ENCODE measurements around the gene ERCC5.
A peak's percentile ranks its signal among the peaks of the same experiment; 100 is the strongest.

Gene ERCC5

GRCh38 chr13:102892503-102892902 is 46.7 kb downstream of the ERCC5 start:
- DNase-seq = no peak

- peak in 1 of 14 donors; percentile 44 for DNase-seq
Measured at GRCh38 chr13:102897371-102898138, 51.7 kb downstream of the ERCC5 start.

- no peak for DNase-seq
Measured at GRCh38 chr13:102900193-102900608, 54.4 kb downstream of the ERCC5 start.

- DNase-seq = no peak
Measured at GRCh38 chr13:102901056-102901455, 55.2 kb downstream of the ERCC5 start.

GRCh38 chr13:102901615-102902305 is 55.9 kb downstream of the ERCC5 start:
- no peak for DNase-seq

GRCh38 chr13:102902789-102903347 is 57.0 kb downstream of the ERCC5 start:
- DNase-seq = no peak

GRCh38 chr13:102903659-102904407 is 58.0 kb downstream of the ERCC5 start:
- DNase-seq = peak in 1 of 14 donors; percentile 74

GRCh38 chr13:102904408-102904862 is 58.6 kb downstream of the ERCC5 start:
- DNase-seq = no peak

GRCh38 chr13:102905905-102906771 is 60.3 kb downstream of the ERCC5 start:
- no peak for DNase-seq

- DNase-seq = no peak
Measured at GRCh38 chr13:102907016-102907756, 61.4 kb downstream of the ERCC5 start.

GRCh38 chr13:102907886-102908515 is 62.2 kb downstream of the ERCC5 start:
- DNase-seq = no peak

- no peak for DNase-seq
Measured at GRCh38 chr13:102909971-102910370, 64.1 kb downstream of the ERCC5 start.

GRCh38 chr13:102911336-102911735 is 65.5 kb downstream of the ERCC5 start:
- DNase-seq = no peak

- no peak for DNase-seq
Measured at GRCh38 chr13:102912599-102912998, 66.8 kb downstream of the ERCC5 start.

- peak in 3 of 14 donors; percentile 2 to 83 (median 11) for DNase-seq
Measured at GRCh38 chr13:102913914-102914313, 68.1 kb downstream of the ERCC5 start.

- DNase-seq = peak in 1 of 14 donors; percentile 55
Measured at GRCh38 chr13:102914339-102914930, 68.6 kb downstream of the ERCC5 start.

- no peak for DNase-seq
Measured at GRCh38 chr13:102915393-102915930, 69.6 kb downstream of the ERCC5 start.

- DNase-seq = no peak
Measured at GRCh38 chr13:102917019-102917418, 71.2 kb downstream of the ERCC5 start.

- no peak for DNase-seq
Measured at GRCh38 chr13:102922184-102922583, 76.4 kb downstream of the ERCC5 start.
